ENCODE results near the gene PLCB1.

GRCh38 chr20:8124639-8125038, 7.4 kb upstream of the PLCB1 start:
- TF ChIP-seq CTCF (IDR thresholded peaks at IDR 0.05) (no peak), POLR2A (IDR thresholded peaks at IDR 0.05) (no peak)

Data from uterus (tissue), 2 donors.